ENCODE results near the gene DNAJB4.
A peak's percentile ranks its signal among the peaks of the same experiment; 100 is the strongest.

Gene DNAJB4

DNA sequence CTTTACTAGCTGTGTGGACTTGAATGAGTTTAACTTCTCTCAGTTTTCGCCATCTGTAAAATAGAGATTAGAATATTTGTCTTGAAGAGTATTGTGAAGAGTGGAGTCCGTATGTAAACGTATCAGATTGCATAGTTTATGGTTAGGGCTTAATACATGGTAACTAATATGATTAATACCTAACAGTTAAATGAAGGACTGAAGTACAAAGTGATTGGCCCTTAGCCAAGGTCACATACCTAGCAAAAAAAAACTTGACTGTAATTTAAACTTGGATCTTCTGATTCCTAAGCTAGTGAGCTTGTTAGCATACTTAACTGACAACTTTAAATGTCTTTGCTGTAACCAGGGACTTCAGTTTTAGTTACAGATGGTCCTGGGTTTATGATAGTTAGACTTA lies 42.9 kb downstream of the DNAJB4 start:
- DNase-seq (ENCODE audit: low read depth, low spot score) = no peak
- no peak overlapping the region for H3K9ac ChIP-seq (ENCODE audit: insufficient read length)
- TF ChIP-seq EZH2 (IDR thresholded peaks at IDR 0.05) (no peak), FOXP2 (optimal IDR thresholded peaks at IDR 0.05; ENCODE audit: control extremely low read depth, extremely low read length, insufficient read depth) (no peak), POLR2AphosphoS5 (IDR thresholded peaks at IDR 0.05; ENCODE audit: borderline replicate concordance, low read depth, low read length) (no peak)

DNA sequence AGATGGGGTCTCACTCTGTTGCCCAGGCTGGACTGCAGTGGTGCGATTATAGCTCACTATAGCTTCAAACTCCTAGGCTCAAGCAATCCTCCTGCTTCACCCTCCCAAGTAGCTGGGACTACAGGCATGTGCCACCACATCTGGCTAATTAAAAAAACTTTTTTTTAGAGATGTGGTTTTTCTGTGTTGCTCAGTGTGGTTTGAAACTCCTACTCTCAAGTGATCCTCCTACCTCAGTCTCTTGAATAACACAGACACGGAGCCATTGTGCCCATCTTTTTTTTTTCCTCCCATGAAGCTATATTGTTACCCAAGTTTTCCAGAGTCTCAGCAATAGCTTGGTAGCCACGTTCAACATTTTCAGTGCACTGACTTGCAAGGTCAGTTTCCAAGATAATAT lies 43.7 kb downstream of the DNAJB4 start:
- H3K9me3 ChIP-seq (ENCODE audit: low read depth, low read length) = no peaks in the 10 kb centered on the region
- no peaks in the 10 kb centered on the region for H3K36me3 ChIP-seq (ENCODE audit: insufficient read depth, low read length)
- TF ChIP-seq POLR2AphosphoS5 (IDR thresholded peaks at IDR 0.05; ENCODE audit: borderline replicate concordance, low read depth, low read length) (no peak), FOXP2 (optimal IDR thresholded peaks at IDR 0.05; ENCODE audit: control extremely low read depth, extremely low read length, insufficient read depth) (no peak), EZH2 (IDR thresholded peaks at IDR 0.05) (no peak)
- H3K27ac ChIP-seq = no peak overlapping the region
- H3K4me3 ChIP-seq = no peak overlapping the region
- no peak for DNase-seq (ENCODE audit: low read depth, low spot score)
- H3K9ac ChIP-seq (ENCODE audit: insufficient read length) = no peak overlapping the region

More for the DNA sequence above, 42.9 kb downstream of the DNAJB4 start:
- Histone ChIP-seq H3K9me3 (ENCODE audit: low read depth, low read length) (no peaks in the 10 kb centered on the region), H3K4me3 (no peak overlapping the region), H3K27ac (no peak overlapping the region), H3K36me3 (ENCODE audit: insufficient read depth, low read length) (no peaks in the 10 kb centered on the region)

DNA sequence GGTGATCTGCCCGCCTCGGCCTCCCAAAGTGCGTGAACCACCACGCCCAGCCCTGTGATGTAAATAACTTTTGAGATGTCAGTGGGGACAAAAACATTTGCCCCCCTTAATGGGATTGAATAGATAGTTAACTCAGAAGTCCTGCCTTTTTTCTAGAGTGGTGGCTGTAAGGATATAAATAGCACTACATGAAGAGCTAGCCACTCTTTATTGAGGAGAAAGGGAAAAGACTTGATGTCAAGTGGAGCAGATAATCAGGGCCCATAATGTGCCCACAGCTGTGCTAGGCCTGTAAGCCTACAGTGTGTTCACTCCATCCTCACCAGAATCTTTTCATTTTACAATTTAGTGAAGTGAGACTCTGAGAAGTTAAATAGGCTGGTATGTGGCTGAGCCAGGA lies 44.7 kb downstream of the DNAJB4 start:
- H3K27ac ChIP-seq = no peak overlapping the region
- H3K4me3 ChIP-seq = no peak overlapping the region
- TF ChIP-seq POLR2AphosphoS5 (IDR thresholded peaks at IDR 0.05; ENCODE audit: borderline replicate concordance, low read depth, low read length) = no peak
- TF ChIP-seq EZH2 (IDR thresholded peaks at IDR 0.05) = no peak
- TF ChIP-seq FOXP2 (optimal IDR thresholded peaks at IDR 0.05; ENCODE audit: control extremely low read depth, extremely low read length, insufficient read depth) = no peak
- no peak for DNase-seq (ENCODE audit: low read depth, low spot score)
- no peaks in the 10 kb centered on the region for H3K9me3 ChIP-seq (ENCODE audit: low read depth, low read length)
- no peak overlapping the region for H3K9ac ChIP-seq (ENCODE audit: insufficient read length)
- no peaks in the 10 kb centered on the region for H3K36me3 ChIP-seq (ENCODE audit: insufficient read depth, low read length)

DNA sequence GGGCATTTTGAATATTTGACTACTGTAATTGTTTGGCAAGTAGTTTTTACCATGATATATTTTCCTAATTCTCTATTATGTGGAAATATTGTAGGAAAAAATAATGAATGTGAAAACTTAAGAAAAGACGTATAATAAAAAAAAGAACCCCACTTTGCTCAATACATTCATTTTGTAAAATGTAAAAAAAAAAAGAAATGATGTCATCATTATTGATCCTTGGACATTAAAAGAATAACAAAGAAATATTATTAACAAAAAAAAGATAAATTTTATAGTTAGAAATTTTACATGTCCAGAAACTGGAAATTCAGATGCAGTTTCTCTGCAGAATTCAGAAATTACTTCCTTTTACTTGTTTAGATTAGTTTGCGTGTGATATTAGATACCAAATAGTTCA lies 46.3 kb downstream of the DNAJB4 start:
- no peak overlapping the region for H3K27ac ChIP-seq
- no peak overlapping the region for H3K4me3 ChIP-seq
- DNase-seq (ENCODE audit: low read depth, low spot score) = no peak
- no peaks in the 10 kb centered on the region for H3K36me3 ChIP-seq (ENCODE audit: insufficient read depth, low read length)
- no peak overlapping the region for H3K9ac ChIP-seq (ENCODE audit: insufficient read length)
- TF ChIP-seq FOXP2 (optimal IDR thresholded peaks at IDR 0.05; ENCODE audit: control extremely low read depth, extremely low read length, insufficient read depth) = no peak
- TF ChIP-seq EZH2 (IDR thresholded peaks at IDR 0.05) = no peak
- no peak for TF ChIP-seq POLR2AphosphoS5 (IDR thresholded peaks at IDR 0.05; ENCODE audit: borderline replicate concordance, low read depth, low read length)
- H3K9me3 ChIP-seq (ENCODE audit: low read depth, low read length) = no peaks in the 10 kb centered on the region

DNA sequence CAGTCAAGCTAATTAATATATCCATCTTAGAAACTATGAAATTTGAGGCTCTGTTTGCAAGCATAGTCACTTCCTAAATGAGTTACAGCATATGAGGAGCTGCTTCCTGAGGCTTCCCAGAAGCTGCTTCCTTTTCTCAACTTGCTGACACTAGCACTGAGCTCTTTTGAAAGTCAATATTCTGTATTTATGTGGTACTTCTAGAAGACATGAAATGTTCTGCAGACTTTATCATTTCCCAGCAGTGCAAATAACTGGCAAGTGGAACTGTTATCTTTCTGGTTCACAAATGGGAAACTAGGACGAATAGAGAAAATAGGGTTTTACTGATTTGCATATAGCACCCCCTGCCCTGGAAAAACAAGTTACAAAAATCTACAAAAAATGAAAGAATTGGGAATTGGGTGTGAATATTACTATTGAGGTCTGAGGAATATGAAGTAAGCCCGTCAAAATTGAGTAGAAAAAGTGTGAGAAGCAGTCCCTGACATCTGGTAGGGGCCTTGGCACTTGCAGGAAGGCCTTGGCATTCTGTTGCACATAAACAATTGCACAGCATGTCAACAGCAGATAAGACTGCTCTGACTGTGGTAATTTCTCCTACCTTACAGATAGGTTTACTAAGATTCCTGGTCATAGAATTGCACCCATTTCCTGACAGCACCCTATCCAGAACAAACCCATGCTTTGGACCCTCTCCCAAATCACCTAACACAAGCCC lies 48.1 kb downstream of the DNAJB4 start:
- no peak for DNase-seq (ENCODE audit: low read depth, low spot score)
- Histone ChIP-seq H3K4me3 (0 out of 2 replicates have a peak overlapping the region, but pooled peaks have one; percentile 6), H3K27ac (peak overlapping the region; percentile 60; the same call in 1 of the 2 replicates), H3K9ac (ENCODE audit: insufficient read length) (no peak overlapping the region), H3K36me3 (ENCODE audit: insufficient read depth, low read length) (no peaks in the 10 kb centered on the region), H3K9me3 (ENCODE audit: low read depth, low read length) (no peaks in the 10 kb centered on the region)
- no peak for TF ChIP-seq FOXP2 (optimal IDR thresholded peaks at IDR 0.05; ENCODE audit: control extremely low read depth, extremely low read length, insufficient read depth)
- no peak for TF ChIP-seq EZH2 (IDR thresholded peaks at IDR 0.05)
- no peak for TF ChIP-seq POLR2AphosphoS5 (IDR thresholded peaks at IDR 0.05; ENCODE audit: borderline replicate concordance, low read depth, low read length)

DNA sequence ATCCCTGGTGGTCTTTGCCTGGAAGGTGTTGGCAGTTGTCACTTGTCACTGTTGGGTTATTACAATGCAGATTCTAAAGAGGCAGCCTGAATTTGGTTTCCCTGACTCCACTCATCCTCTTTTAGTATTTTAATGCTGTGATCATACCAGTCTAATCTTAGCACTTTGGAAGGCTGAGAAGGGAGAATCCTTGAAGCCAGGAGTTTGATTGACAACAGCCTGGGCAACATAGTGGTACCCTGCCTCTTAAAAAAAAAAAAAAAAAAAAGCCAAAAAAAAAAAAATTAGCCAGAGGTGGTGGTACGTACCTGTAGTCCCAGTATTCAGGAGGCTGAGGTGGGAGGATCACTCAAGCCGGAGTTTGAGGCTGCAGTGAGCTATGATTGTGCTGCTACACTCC lies 48.8 kb downstream of the DNAJB4 start:
- no peaks in the 10 kb centered on the region for H3K9me3 ChIP-seq (ENCODE audit: low read depth, low read length)
- DNase-seq (ENCODE audit: low read depth, low spot score) = no peak
- no peak overlapping the region for H3K4me3 ChIP-seq
- no peak for TF ChIP-seq FOXP2 (optimal IDR thresholded peaks at IDR 0.05; ENCODE audit: control extremely low read depth, extremely low read length, insufficient read depth)
- no peak for TF ChIP-seq EZH2 (IDR thresholded peaks at IDR 0.05)
- TF ChIP-seq POLR2AphosphoS5 (IDR thresholded peaks at IDR 0.05; ENCODE audit: borderline replicate concordance, low read depth, low read length) = no peak
- no peak overlapping the region for H3K9ac ChIP-seq (ENCODE audit: insufficient read length)
- H3K36me3 ChIP-seq (ENCODE audit: insufficient read depth, low read length) = no peaks in the 10 kb centered on the region
- no peak overlapping the region for H3K27ac ChIP-seq

DNA sequence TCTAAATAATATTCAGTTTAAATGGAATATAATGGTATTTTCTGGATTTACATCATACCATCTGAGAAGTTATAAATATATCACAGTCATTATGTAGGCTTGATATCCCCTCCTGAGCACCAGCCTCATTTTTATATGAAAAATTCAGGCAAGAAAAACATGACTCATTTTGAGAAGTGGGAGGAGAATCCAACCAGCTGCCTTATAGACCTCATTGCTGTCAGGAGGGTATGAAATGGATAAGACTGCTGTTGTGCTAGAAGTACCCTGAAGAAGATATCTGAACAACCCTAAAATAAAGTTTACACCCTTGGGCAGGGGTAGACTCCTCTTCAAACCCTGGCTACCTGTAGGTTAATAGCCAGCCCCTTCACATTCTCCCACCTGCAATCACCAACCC lies 49.8 kb downstream of the DNAJB4 start:
- no peak overlapping the region for H3K4me3 ChIP-seq
- no peaks in the 10 kb centered on the region for H3K9me3 ChIP-seq (ENCODE audit: low read depth, low read length)
- no peak overlapping the region for H3K9ac ChIP-seq (ENCODE audit: insufficient read length)
- DNase-seq (ENCODE audit: low read depth, low spot score) = no peak
- H3K27ac ChIP-seq = no peak overlapping the region
- TF ChIP-seq EZH2 (IDR thresholded peaks at IDR 0.05) (no peak), FOXP2 (optimal IDR thresholded peaks at IDR 0.05; ENCODE audit: control extremely low read depth, extremely low read length, insufficient read depth) (no peak), POLR2AphosphoS5 (IDR thresholded peaks at IDR 0.05; ENCODE audit: borderline replicate concordance, low read depth, low read length) (no peak)
- no peaks in the 10 kb centered on the region for H3K36me3 ChIP-seq (ENCODE audit: insufficient read depth, low read length)

DNA sequence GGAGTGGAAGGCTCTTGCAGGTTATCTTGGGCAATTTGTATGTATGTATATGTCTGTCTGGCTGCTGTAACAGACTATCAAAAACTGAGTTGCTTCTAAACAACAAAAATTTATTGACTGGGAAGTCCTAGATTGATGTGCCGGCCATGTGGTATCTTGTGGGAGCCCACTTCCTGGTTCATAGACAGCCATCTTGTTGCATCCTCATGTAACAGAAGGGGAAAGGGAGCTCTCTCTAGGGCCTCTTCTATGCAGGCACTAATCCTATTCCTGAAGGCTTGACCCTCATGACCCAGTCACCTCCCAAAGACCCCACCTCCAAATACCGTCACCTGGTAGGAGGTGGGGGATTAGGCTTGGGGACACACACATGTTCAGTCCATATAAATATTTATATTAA lies 50.2 kb downstream of the DNAJB4 start:
- no peak for DNase-seq (ENCODE audit: low read depth, low spot score)
- H3K9me3 ChIP-seq (ENCODE audit: low read depth, low read length) = no peaks in the 10 kb centered on the region
- H3K27ac ChIP-seq = no peak overlapping the region
- no peak for TF ChIP-seq EZH2 (IDR thresholded peaks at IDR 0.05)
- TF ChIP-seq FOXP2 (optimal IDR thresholded peaks at IDR 0.05; ENCODE audit: control extremely low read depth, extremely low read length, insufficient read depth) = no peak
- no peak for TF ChIP-seq POLR2AphosphoS5 (IDR thresholded peaks at IDR 0.05; ENCODE audit: borderline replicate concordance, low read depth, low read length)
- H3K36me3 ChIP-seq (ENCODE audit: insufficient read depth, low read length) = no peaks in the 10 kb centered on the region
- no peak overlapping the region for H3K9ac ChIP-seq (ENCODE audit: insufficient read length)
- no peak overlapping the region for H3K4me3 ChIP-seq
